ENCODE measurements around the gene DOCK1. TPM values are rescaled to one million over a fixed set of nuclear protein-coding genes. Genes with fewer than 3 reads are reported as not detected.

The DOCK1 gene
- total RNA-seq, 2 experiments from 2014 or later: 0.22 to 0.29 TPM

- Mint-ChIP-seq H3K9me3 (peaks cover 2% of the 10 kb centered on the region), H3K27me3 (no peaks in the 10 kb centered on the region), H3K27ac (no peak overlapping the region), H3K36me3 (no peaks in the 10 kb centered on the region), H3K4me1 (ENCODE audit: low read depth) (no peaks in the 10 kb centered on the region), H3K4me3 (no peak overlapping the region)
- POLR2A ChIA-PET: no interaction called here
- DNase-seq: no peak
- CTCF ChIA-PET: no interaction called here
- intact Hi-C loops (cut with micrococcal nuclease): no loop called here
These were observed 559.3 kb downstream of the DOCK1 start for GRCh38 chr10:127464561-127464960.

- no peak overlapping the region for H3K4me3 Mint-ChIP-seq
- no peak for DNase-seq
- H3K9me3 Mint-ChIP-seq: no peaks in the 10 kb centered on the region
- H3K27me3 Mint-ChIP-seq: peaks cover 3% of the 10 kb centered on the region
- no peaks in the 10 kb centered on the region for H3K4me1 Mint-ChIP-seq (ENCODE audit: low read depth)
- H3K27ac Mint-ChIP-seq: no peak overlapping the region
- intact Hi-C loops (cut with micrococcal nuclease): no loop called here
- H3K36me3 Mint-ChIP-seq: no peaks in the 10 kb centered on the region
- POLR2A ChIA-PET: no interaction called here
- CTCF ChIA-PET: interaction anchor here (0.6 kb wide), 1 partner anchor 82 kb away, joined by 4 read pairs; no protein-coding TSS in a partner anchor
These were observed 562.6 kb downstream of the DOCK1 start for GRCh38 chr10:127467811-127468210.

DNA sequence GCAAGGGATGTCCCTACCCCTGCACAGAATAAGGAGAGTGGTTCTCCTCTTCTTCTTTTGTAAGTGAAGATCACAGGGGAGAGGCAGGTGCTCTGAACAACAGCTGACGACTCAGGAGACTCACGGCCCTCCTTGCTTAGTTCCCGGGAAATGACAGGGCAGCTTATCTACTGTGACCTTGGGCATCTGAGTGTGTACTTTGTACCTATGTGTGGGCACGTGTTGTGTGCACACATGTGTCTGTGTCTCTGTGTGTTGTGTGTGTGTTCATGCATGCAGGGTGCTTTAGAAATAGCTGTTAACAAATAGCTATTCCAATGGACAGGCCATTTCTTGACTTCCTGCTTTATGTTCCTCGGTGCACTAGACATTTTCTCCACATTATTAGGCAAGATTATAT, 563.4 kb downstream of the DOCK1 start:
- no peak overlapping the region for H3K27ac Mint-ChIP-seq
- H3K4me3 Mint-ChIP-seq: no peak overlapping the region
- ChIA-PET POLR2A (no interaction called here), CTCF (interaction anchor here (0.6 kb wide), 1 partner anchor 81 kb away, joined by 4 read pairs; no protein-coding TSS in a partner anchor)
- no peaks in the 10 kb centered on the region for H3K9me3 Mint-ChIP-seq
- intact Hi-C loops (cut with micrococcal nuclease): no loop called here
- no peaks in the 10 kb centered on the region for H3K4me1 Mint-ChIP-seq (ENCODE audit: low read depth)
- no peak for DNase-seq
- no peaks in the 10 kb centered on the region for H3K36me3 Mint-ChIP-seq
- peaks cover 3% of the 10 kb centered on the region for H3K27me3 Mint-ChIP-seq

- POLR2A ChIA-PET: interaction anchor here (0.6 kb wide), 1 partner anchor 673 kb away, joined by 3 read pairs; no protein-coding TSS in a partner anchor
- intact Hi-C loops (cut with micrococcal nuclease): no loop called here
These were observed 565.7 kb downstream of the DOCK1 start for GRCh38 chr10:127470911-127471310.

DNA sequence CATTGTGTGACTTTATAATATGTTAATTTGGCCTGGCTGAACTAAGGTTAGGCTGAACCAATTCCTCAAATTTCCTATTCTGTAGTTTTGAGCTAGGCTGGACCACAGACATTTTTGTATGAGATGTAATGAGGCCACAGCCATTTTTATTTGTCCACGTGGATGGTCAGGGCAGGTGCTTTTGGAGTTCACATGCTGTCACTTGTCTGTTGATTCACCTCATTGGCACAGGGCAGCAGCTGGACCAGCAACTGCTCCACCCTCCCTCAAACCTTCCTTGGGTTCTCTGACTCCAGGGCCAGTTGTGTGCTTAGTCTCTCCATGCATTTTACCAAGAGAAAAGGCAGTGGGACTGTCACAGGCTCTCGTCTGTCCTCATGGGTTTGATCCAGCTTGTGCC, 567.7 kb downstream of the DOCK1 start:
- intact Hi-C loops (cut with micrococcal nuclease): no loop called here
- Mint-ChIP-seq H3K27ac (no peak overlapping the region), H3K27me3 (peaks cover 3% of the 10 kb centered on the region), H3K4me3 (no peak overlapping the region), H3K4me1 (ENCODE audit: low read depth) (no peaks in the 10 kb centered on the region), H3K9me3 (peaks cover 3% of the 10 kb centered on the region), H3K36me3 (no peaks in the 10 kb centered on the region)
- DNase-seq: no peak
- POLR2A ChIA-PET: no interaction called here
- CTCF ChIA-PET: no interaction called here

More at GRCh38 chr10:127470911-127471310, 565.7 kb downstream of the DOCK1 start:
- Mint-ChIP-seq H3K27me3 (peaks cover 3% of the 10 kb centered on the region), H3K36me3 (no peaks in the 10 kb centered on the region), H3K27ac (no peak overlapping the region), H3K9me3 (no peaks in the 10 kb centered on the region), H3K4me3 (no peak overlapping the region), H3K4me1 (ENCODE audit: low read depth) (no peaks in the 10 kb centered on the region)
- no peak for DNase-seq
- CTCF ChIA-PET: no interaction called here

DNA sequence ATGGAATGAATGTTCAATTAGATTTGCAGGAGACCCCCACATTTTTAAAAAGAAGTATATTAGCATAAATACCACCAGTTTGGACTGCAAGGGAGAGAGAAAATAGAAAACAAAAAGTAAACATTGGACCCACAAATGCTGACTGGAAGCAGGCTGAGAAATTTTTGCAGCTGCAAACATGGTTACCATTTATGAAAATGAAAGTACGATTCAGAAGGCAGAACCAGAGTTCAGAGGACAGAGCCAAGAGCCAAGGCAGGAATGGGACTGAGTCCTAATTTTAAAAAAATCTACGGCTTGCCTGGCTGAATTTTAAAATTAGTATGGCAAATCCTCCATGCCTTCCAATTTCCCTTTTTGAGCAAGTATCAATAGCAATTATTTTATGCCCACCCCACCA, 569.3 kb downstream of the DOCK1 start:
- Mint-ChIP-seq H3K27ac (no peak overlapping the region), H3K27me3 (peaks cover 3% of the 10 kb centered on the region), H3K4me1 (ENCODE audit: low read depth) (no peaks in the 10 kb centered on the region), H3K36me3 (no peaks in the 10 kb centered on the region), H3K4me3 (no peak overlapping the region), H3K9me3 (peaks cover 5% of the 10 kb centered on the region)
- CTCF ChIA-PET: no interaction called here
- POLR2A ChIA-PET: no interaction called here
- intact Hi-C loops (cut with micrococcal nuclease): no loop called here
- no peak for DNase-seq

GRCh38 chr10:127485153-127485857, 580.1 kb downstream of the DOCK1 start:
- H3K9me3 Mint-ChIP-seq: no peaks in the 10 kb centered on the region
- H3K4me3 Mint-ChIP-seq: no peak overlapping the region
- H3K27ac Mint-ChIP-seq: no peak overlapping the region
- intact Hi-C loops (cut with micrococcal nuclease): no loop called here
- no peaks in the 10 kb centered on the region for H3K36me3 Mint-ChIP-seq
- H3K4me1 Mint-ChIP-seq (ENCODE audit: low read depth): no peaks in the 10 kb centered on the region
- POLR2A ChIA-PET: no interaction called here
- CTCF ChIA-PET: no interaction called here
- no peak for DNase-seq
- no peaks in the 10 kb centered on the region for H3K27me3 Mint-ChIP-seq

- intact Hi-C loops (cut with micrococcal nuclease): no loop called here
- POLR2A ChIA-PET: no interaction called here
- no peak for DNase-seq
- H3K4me1 Mint-ChIP-seq (ENCODE audit: low read depth): no peaks in the 10 kb centered on the region
- no peaks in the 10 kb centered on the region for H3K27me3 Mint-ChIP-seq
- H3K36me3 Mint-ChIP-seq: no peaks in the 10 kb centered on the region
- H3K9me3 Mint-ChIP-seq: no peaks in the 10 kb centered on the region
- CTCF ChIA-PET: no interaction called here
- H3K4me3 Mint-ChIP-seq: no peak overlapping the region
- no peak overlapping the region for H3K27ac Mint-ChIP-seq
These were observed 581.1 kb downstream of the DOCK1 start for GRCh38 chr10:127486355-127486754.

- H3K4me1 Mint-ChIP-seq (ENCODE audit: low read depth): no peaks in the 10 kb centered on the region
- ChIA-PET POLR2A (no interaction called here), CTCF (no interaction called here)
- H3K9me3 Mint-ChIP-seq: no peaks in the 10 kb centered on the region
- no peak overlapping the region for H3K4me3 Mint-ChIP-seq
- intact Hi-C loops (cut with micrococcal nuclease): no loop called here
- H3K36me3 Mint-ChIP-seq: no peaks in the 10 kb centered on the region
- H3K27ac Mint-ChIP-seq: no peak overlapping the region
- DNase-seq: no peak
- peaks cover 4% of the 10 kb centered on the region for H3K27me3 Mint-ChIP-seq
These were observed 587.5 kb downstream of the DOCK1 start for GRCh38 chr10:127492607-127493250.

- Mint-ChIP-seq H3K36me3 (no peaks in the 10 kb centered on the region), H3K9me3 (no peaks in the 10 kb centered on the region), H3K27ac (no peak overlapping the region), H3K4me1 (ENCODE audit: low read depth) (no peaks in the 10 kb centered on the region), H3K27me3 (peaks cover 4% of the 10 kb centered on the region), H3K4me3 (no peak overlapping the region)
- ChIA-PET POLR2A (no interaction called here), CTCF (no interaction called here)
- intact Hi-C loops (cut with micrococcal nuclease): no loop called here
- DNase-seq: no peak
These were observed 590.8 kb downstream of the DOCK1 start for GRCh38 chr10:127496035-127496434.

DNA sequence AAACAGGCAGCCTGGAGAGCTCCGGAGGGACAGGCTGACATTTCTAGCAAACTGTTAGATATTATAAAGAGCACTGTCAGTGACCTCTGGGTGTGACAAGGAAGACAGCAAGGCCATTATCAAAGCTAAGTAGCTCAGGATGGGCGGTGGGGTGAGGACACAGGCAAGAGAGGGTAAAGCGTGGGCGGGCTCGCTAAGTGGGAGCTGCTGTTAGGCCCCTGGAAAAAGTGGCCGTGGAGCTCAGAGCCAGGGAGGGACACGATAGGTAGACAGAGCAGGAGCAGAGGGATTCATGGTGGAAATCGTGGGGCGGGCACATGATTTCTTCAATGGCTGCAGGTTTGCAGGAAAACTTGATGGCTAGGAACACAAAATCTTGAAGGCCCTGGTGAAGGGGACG, 592.5 kb downstream of the DOCK1 start:
- intact Hi-C loops (cut with micrococcal nuclease): no loop called here
- no peaks in the 10 kb centered on the region for H3K4me1 Mint-ChIP-seq (ENCODE audit: low read depth)
- H3K36me3 Mint-ChIP-seq: no peaks in the 10 kb centered on the region
- no peaks in the 10 kb centered on the region for H3K9me3 Mint-ChIP-seq
- H3K4me3 Mint-ChIP-seq: no peak overlapping the region
- no peak overlapping the region for H3K27ac Mint-ChIP-seq
- H3K27me3 Mint-ChIP-seq: peaks cover 4% of the 10 kb centered on the region
- ChIA-PET POLR2A (no interaction called here), CTCF (no interaction called here)
- DNase-seq: no peak

GRCh38 chr10:127498087-127498486, 592.9 kb downstream of the DOCK1 start:
- Mint-ChIP-seq H3K4me3 (no peak overlapping the region), H3K9me3 (no peaks in the 10 kb centered on the region), H3K27me3 (peaks cover 4% of the 10 kb centered on the region), H3K4me1 (ENCODE audit: low read depth) (no peaks in the 10 kb centered on the region), H3K36me3 (no peaks in the 10 kb centered on the region), H3K27ac (no peak overlapping the region)
- POLR2A ChIA-PET: no interaction called here
- no peak for DNase-seq
- intact Hi-C loops (cut with micrococcal nuclease): no loop called here
- CTCF ChIA-PET: no interaction called here

GRCh38 chr10:127500127-127500526, 594.9 kb downstream of the DOCK1 start:
- DNase-seq: no peak
- no peak overlapping the region for H3K27ac Mint-ChIP-seq
- H3K9me3 Mint-ChIP-seq: no peaks in the 10 kb centered on the region
- H3K4me3 Mint-ChIP-seq: no peak overlapping the region
- H3K4me1 Mint-ChIP-seq (ENCODE audit: low read depth): no peaks in the 10 kb centered on the region
- intact Hi-C loops (cut with micrococcal nuclease): no loop called here
- POLR2A ChIA-PET: no interaction called here
- peaks cover 4% of the 10 kb centered on the region for H3K27me3 Mint-ChIP-seq
- H3K36me3 Mint-ChIP-seq: no peaks in the 10 kb centered on the region
- CTCF ChIA-PET: no interaction called here
